Uterus (tissue), 2 donors: ENCODE measurements around the gene RPAP2.

ENCODE experiments used
- CTCF ChIP-seq, 4 experiments: fragments of 200-600 bp in 2 of 4; fragments of 450-650 bp in 2 of 4; sonication (generic) in 2 of 4; IDR thresholded peaks; one replicate each; pipeline ENCODE4 v1.5.1; 2016 to 2019; ENCODE audit warnings: antibody characterized with exemption in 4 of 4, mild to moderate bottlenecking in 2 of 4, moderate library complexity in 1 of 4
- POLR2A ChIP-seq, 2 donors: fragments of 450-650 bp; IDR thresholded peaks; one replicate each; pipeline ENCODE4 v1.6.1; 2016; ENCODE audit warnings: antibody characterized with exemption in 2 of 2, mild to moderate bottlenecking in 1 of 2, moderate library complexity in 1 of 2

GRCh38 chr1:92445865-92446264, 147.0 kb downstream of the RPAP2 start:
- no peak for TF ChIP-seq CTCF (IDR thresholded peaks at IDR 0.05)
- TF ChIP-seq POLR2A (IDR thresholded peaks at IDR 0.05): no peak
